Mesendoderm (in vitro differentiated cells): ENCODE data around the gene PAM.
"Not testable (repeated sequence)": the region's sequence is repeated elsewhere in the genome, so short reads cannot be mapped to it uniquely, and the experiment has no call there.

Source experiments
- DNase-seq: peaks from one replicate; pipeline ENCODE4 v3.0.0; 2013
- H2AK5ac ChIP-seq: 2 replicates; pipeline ENCODE4 v1.6.1; 2013; ENCODE audit warnings: low read length, inconsistent platforms
- H2BK120ac ChIP-seq: 2 replicates; pipeline ENCODE4 v1.6.1; 2013; ENCODE audit warnings: low read depth, mild to moderate bottlenecking, low read length, moderate library complexity, mixed read lengths
- H2BK15ac ChIP-seq: replicated peaks from 2 replicates; pipeline ENCODE4 v1.6.1; 2013; ENCODE audit warnings: low read depth, mild to moderate bottlenecking, moderate library complexity
- H2BK5ac ChIP-seq: 2 replicates; pipeline ENCODE4 v1.6.1; 2013; ENCODE audit warnings: low read length, inconsistent platforms
- H3K18ac ChIP-seq: 2 replicates; pipeline ENCODE4 v1.6.1; 2013; ENCODE audit warnings: mild to moderate bottlenecking, low read length, mixed read lengths
- H3K23ac ChIP-seq: one replicate; pipeline ENCODE4 v1.6.1; 2013; ENCODE audit warnings: low read length
- H3K27ac ChIP-seq: 2 replicates; pipeline ENCODE4 v1.5.1; 2013; ENCODE audit warnings: low read depth, mild to moderate bottlenecking, inconsistent platforms, low read length, moderate library complexity
- H3K27me3 ChIP-seq: 2 replicates; pipeline ENCODE4 v1.6.1; 2013; ENCODE audit warnings: low read length, control low read depth, mild to moderate bottlenecking, inconsistent platforms; ENCODE audit not compliant: insufficient read depth, poor library complexity
- H3K36me3 ChIP-seq: 2 replicates; pipeline ENCODE4 v1.6.1; 2013; ENCODE audit warnings: low read length, inconsistent platforms; ENCODE audit not compliant: control insufficient read depth, insufficient read depth
- H3K4ac ChIP-seq: one replicate; pipeline ENCODE4 v1.6.1; 2013; ENCODE audit warnings: low read depth, mild to moderate bottlenecking, low read length, moderate library complexity
- H3K4me1 ChIP-seq: 2 replicates; pipeline ENCODE4 v1.6.1; 2013; ENCODE audit warnings: low read depth, low read length, inconsistent platforms; ENCODE audit not compliant: control insufficient read depth
- H3K4me2 ChIP-seq: 2 replicates; pipeline ENCODE4 v1.6.1; 2013; ENCODE audit warnings: low read length
- H3K4me3 ChIP-seq: 2 replicates; pipeline ENCODE4 v1.5.1; 2013; ENCODE audit warnings: mild to moderate bottlenecking, low read length
- H3K56ac ChIP-seq: one replicate; pipeline ENCODE4 v1.6.1; 2013; ENCODE audit warnings: low read length
- H3K79me1 ChIP-seq: 2 replicates; pipeline ENCODE4 v1.6.1; 2013; ENCODE audit warnings: low read length, inconsistent platforms
- H3K79me2 ChIP-seq: 2 replicates; pipeline ENCODE4 v1.6.1; 2013; ENCODE audit warnings: mild to moderate bottlenecking, low read length; ENCODE audit not compliant: control insufficient read depth, insufficient read depth
- H3K9ac ChIP-seq: 2 replicates; pipeline ENCODE4 v1.6.1; 2013; ENCODE audit warnings: low read length, inconsistent platforms
- H4K5ac ChIP-seq: one replicate; pipeline ENCODE4 v1.6.1; 2013; ENCODE audit warnings: low read length
- H4K8ac ChIP-seq: one replicate; pipeline ENCODE4 v1.6.1; 2013; ENCODE audit warnings: low read depth, mild to moderate bottlenecking, control low read depth, low read length, moderate library complexity
- WGBS: extraction: QIAGEN DNeasy Blood & Tissue Kit; methylation state at CpG from one replicate; pipeline ENCODE4 v1.1.7; 2013; ENCODE audit warnings: low lambda C conversion rate, missing lambda C conversion rate; ENCODE audit not compliant: insufficient coverage; ENCODE audit errors: extremely low coverage; 5-methylcytosine and 5-hydroxymethylcytosine counted together

The PAM gene

DNA sequence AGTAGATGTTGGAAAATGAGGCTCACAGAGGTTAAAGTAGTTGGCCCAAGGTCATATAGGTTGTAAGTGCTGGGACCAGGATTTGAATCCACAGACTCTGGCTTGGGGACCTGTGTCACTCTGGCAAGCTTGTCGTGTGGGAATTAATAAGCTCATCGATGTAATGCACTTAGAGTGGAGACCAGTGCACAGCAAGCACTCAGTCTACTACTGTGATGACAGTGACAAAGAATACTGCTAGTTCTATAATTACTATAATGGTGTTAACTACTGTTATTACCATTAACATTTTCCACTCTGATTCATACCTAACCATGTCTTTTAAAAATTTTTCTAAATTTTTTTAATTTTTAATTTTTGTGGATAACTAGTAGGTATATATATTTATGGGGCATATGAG, 12.8 kb downstream of the PAM start:
- H3K4me1 ChIP-seq, result peaks cover 2% of the 10 kb centered on the region
- no peak overlapping the region for H3K56ac ChIP-seq
- no peak overlapping the region for H3K18ac ChIP-seq
- DNase-seq, result no peak
- no CpG with 5 or more reads among the region's 2 CpGs for WGBS
- no peak overlapping the region for H4K8ac ChIP-seq
- no peak overlapping the region for H2BK5ac ChIP-seq
- no peak overlapping the region for H2AK5ac ChIP-seq
- no peaks in the 10 kb centered on the region for H3K79me2 ChIP-seq
- H3K4me3 ChIP-seq, result no peak overlapping the region
- H3K27ac ChIP-seq, result no peak overlapping the region
- no peak overlapping the region for H2BK120ac ChIP-seq
- no peak overlapping the region for H2BK15ac ChIP-seq
- no peak overlapping the region for H3K23ac ChIP-seq
- H3K36me3 ChIP-seq, result no peaks in the 10 kb centered on the region
- no peak overlapping the region for H3K9ac ChIP-seq
- H3K4me2 ChIP-seq, result no peak overlapping the region
- no peaks in the 10 kb centered on the region for H3K79me1 ChIP-seq
- no peak overlapping the region for H4K5ac ChIP-seq
- no peaks in the 10 kb centered on the region for H3K27me3 ChIP-seq
- no peak overlapping the region for H3K4ac ChIP-seq

DNA sequence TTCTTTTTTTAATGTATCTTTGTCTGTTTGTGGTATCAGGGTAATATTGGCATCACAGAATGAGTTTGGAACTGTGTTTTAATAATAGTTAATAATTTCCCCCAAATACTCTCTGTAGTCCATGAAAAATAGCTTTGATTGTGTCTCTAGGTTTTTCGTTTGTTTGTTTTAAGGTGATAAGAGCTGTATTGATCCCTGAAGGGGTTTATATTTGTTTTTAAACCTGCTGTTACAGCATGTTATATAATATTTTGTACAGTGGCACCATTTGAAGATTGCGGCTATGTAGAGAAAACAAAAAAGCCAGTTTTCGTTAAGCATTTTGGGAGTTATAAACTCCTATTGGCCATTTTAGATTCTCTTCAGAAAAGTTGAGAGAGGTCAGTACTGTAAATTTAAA, 15.7 kb downstream of the PAM start:
- WGBS, result no CpG with 5 or more reads among the region's 3 CpGs
- no peaks in the 10 kb centered on the region for H3K79me2 ChIP-seq
- no peak overlapping the region for H3K18ac ChIP-seq
- no peak overlapping the region for H3K9ac ChIP-seq
- no peak overlapping the region for H2BK5ac ChIP-seq
- no peak overlapping the region for H3K23ac ChIP-seq
- no peak overlapping the region for H2BK120ac ChIP-seq
- no peak overlapping the region for H3K4me2 ChIP-seq
- no peaks in the 10 kb centered on the region for H3K79me1 ChIP-seq
- no peak overlapping the region for H3K56ac ChIP-seq
- no peak overlapping the region for H3K27ac ChIP-seq
- no peaks in the 10 kb centered on the region for H3K27me3 ChIP-seq
- no peak for DNase-seq
- H3K4me3 ChIP-seq, result no peak overlapping the region
- no peaks in the 10 kb centered on the region for H3K36me3 ChIP-seq
- no peak overlapping the region for H2BK15ac ChIP-seq
- H2AK5ac ChIP-seq, result no peak overlapping the region
- H4K5ac ChIP-seq, result no peak overlapping the region
- H3K4ac ChIP-seq, result no peak overlapping the region
- H4K8ac ChIP-seq, result no peak overlapping the region
- H3K4me1 ChIP-seq, result no peaks in the 10 kb centered on the region

DNA sequence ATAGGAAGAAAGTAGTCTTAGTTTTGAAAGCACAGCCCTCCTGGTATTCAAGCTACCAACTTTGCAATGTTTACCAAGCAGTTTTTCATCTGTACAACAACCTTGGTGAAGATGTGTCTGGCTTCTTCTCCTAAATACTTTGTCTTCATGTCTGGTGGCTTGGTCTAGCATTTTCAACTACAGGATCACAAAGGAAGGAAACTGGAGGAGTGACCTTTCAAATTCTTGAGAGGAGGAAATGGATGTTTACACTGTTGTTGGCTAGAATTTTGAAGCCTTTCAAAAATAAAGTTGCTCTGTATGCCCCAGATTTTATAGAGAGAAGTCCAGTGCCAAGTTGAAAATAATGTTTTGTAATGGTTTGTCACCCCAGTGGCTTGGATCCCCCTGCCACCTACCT, 16.3 kb downstream of the PAM start:
- Histone ChIP-seq H4K8ac (no peak overlapping the region), H3K79me1 (no peaks in the 10 kb centered on the region), H3K56ac (no peak overlapping the region), H3K9ac (no peak overlapping the region), H3K4me2 (no peak overlapping the region), H2BK120ac (no peak overlapping the region), H3K27ac (no peak overlapping the region), H3K4ac (no peak overlapping the region), H2BK15ac (no peak overlapping the region), H3K79me2 (no peaks in the 10 kb centered on the region), H2BK5ac (no peak overlapping the region), H3K18ac (no peak overlapping the region), H3K36me3 (no peaks in the 10 kb centered on the region), H3K23ac (no peak overlapping the region), H4K5ac (no peak overlapping the region), H3K4me3 (no peak overlapping the region), H3K27me3 (no peaks in the 10 kb centered on the region), H3K4me1 (no peaks in the 10 kb centered on the region), H2AK5ac (no peak overlapping the region)
- DNase-seq, result no peak

DNA sequence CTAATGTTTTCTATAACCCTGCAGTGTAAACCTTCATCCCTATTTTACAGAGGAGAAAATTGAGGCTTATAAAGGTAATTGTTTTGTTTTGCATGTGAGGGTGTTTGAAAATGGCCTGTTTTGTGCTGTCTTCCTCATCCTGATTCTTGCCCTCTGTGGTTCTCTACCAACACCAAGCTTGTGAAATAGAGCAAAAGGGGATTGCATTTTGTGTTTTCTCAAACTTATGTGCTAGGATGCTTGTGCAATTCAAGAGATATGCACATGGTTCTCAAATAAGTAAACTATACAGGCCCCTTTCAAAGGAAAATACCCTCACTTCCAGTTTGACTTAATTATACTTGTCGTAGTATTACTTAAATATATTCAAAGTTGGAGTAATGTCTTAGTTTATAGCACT, 17.2 kb downstream of the PAM start:
- Histone ChIP-seq H3K56ac (no peak overlapping the region), H3K4ac (no peak overlapping the region), H3K4me3 (no peak overlapping the region), H4K8ac (no peak overlapping the region), H3K4me1 (no peaks in the 10 kb centered on the region), H3K36me3 (no peaks in the 10 kb centered on the region), H3K9ac (no peak overlapping the region), H2BK5ac (no peak overlapping the region), H3K18ac (no peak overlapping the region), H4K5ac (no peak overlapping the region), H3K27me3 (no peaks in the 10 kb centered on the region), H3K79me2 (no peaks in the 10 kb centered on the region), H3K4me2 (no peak overlapping the region), H2BK120ac (no peak overlapping the region), H3K27ac (no peak overlapping the region), H3K79me1 (no peaks in the 10 kb centered on the region), H2AK5ac (no peak overlapping the region), H2BK15ac (no peak overlapping the region), H3K23ac (no peak overlapping the region)
- WGBS, result no CpG with 5 or more reads among the region's 1 CpG
- DNase-seq, result no peak

DNA sequence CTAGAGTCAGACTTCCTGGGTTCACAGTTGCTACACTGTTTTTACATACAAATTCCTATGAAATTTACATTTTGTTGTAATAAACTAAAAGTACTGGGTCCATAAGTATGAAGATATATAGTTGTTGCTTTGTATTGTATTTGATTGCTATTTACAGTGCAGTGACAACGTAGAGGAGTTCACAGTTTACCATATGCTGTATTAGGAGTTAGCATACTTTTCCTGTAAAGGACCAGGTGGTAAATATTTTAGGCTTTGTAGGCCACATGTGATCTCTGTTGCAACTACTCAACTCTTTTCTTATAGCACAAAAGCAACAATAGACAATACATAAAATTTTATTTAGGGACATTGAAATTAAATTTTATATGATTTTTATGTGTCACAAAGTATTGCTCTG, 18.0 kb downstream of the PAM start:
- no peak overlapping the region for H3K4ac ChIP-seq
- H4K5ac ChIP-seq, result no peak overlapping the region
- H4K8ac ChIP-seq, result no peak overlapping the region
- no peaks in the 10 kb centered on the region for H3K4me1 ChIP-seq
- WGBS, result no CpG with 5 or more reads among the region's 1 CpG
- H2BK5ac ChIP-seq, result no peak overlapping the region
- no peak overlapping the region for H2BK15ac ChIP-seq
- DNase-seq, result no peak
- H3K56ac ChIP-seq, result no peak overlapping the region
- no peaks in the 10 kb centered on the region for H3K79me1 ChIP-seq
- no peak overlapping the region for H3K4me2 ChIP-seq
- H3K27me3 ChIP-seq, result no peaks in the 10 kb centered on the region
- no peak overlapping the region for H2AK5ac ChIP-seq
- H3K18ac ChIP-seq, result no peak overlapping the region
- no peaks in the 10 kb centered on the region for H3K36me3 ChIP-seq
- H2BK120ac ChIP-seq, result no peak overlapping the region
- no peak overlapping the region for H3K27ac ChIP-seq
- no peak overlapping the region for H3K23ac ChIP-seq
- H3K9ac ChIP-seq, result no peak overlapping the region
- no peak overlapping the region for H3K4me3 ChIP-seq
- H3K79me2 ChIP-seq, result no peaks in the 10 kb centered on the region

DNA sequence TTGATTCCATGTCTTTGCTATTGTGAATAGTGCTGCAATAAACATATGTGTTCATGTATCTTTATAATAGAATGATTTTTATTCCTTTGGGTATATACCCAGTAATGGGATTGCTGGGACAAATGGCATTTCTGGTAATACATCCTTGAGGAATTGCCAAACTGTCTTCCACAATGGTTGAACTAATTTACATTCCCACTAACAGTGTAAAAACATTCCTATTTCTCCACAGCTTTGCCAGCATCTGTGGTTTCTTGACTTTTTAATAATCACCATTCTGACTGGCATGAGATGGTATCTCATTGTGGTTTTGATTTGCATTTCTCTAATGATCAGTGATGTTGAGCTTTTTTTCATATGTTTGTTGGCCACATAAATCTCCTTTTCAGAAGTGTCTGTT, 20.7 kb downstream of the PAM start:
- not testable (repeated sequence) for H2BK120ac ChIP-seq, H3K36me3 ChIP-seq, H4K8ac ChIP-seq, H3K9ac ChIP-seq, H3K18ac ChIP-seq, H3K4me2 ChIP-seq, H3K27ac ChIP-seq, H4K5ac ChIP-seq, H2BK15ac ChIP-seq, H3K79me1 ChIP-seq, H2AK5ac ChIP-seq, H3K56ac ChIP-seq, H3K4me1 ChIP-seq, H3K27me3 ChIP-seq, H3K23ac ChIP-seq, H3K79me2 ChIP-seq, H2BK5ac ChIP-seq, DNase-seq, H3K4ac ChIP-seq, H3K4me3 ChIP-seq
